Stimulated activated CD4-positive, alpha-beta T cell treated with anti-CD3 and anti-CD28 coated beads, Interleukin-1b, Interleukin-23, amount 100 ng/mL, for 4 hours (primary cell): ENCODE data around the gene AK4.
"Not testable (repeated sequence)": the region's sequence is repeated elsewhere in the genome, so short reads cannot be mapped to it uniquely, and the experiment has no call there.

Experiments used
- DNase-seq, 2 donors: peaks; one replicate each; pipeline ENCODE4 v3.0.0-alpha.2; 2020; ENCODE audit warnings: low read depth in 2 of 2

AK4 gene

GRCh38 chr1:65150583-65151263 is 2.7 kb downstream of the AK4 start:
- DNase-seq = no peak

- no peak for DNase-seq
Measured at GRCh38 chr1:65151641-65152040, 3.6 kb downstream of the AK4 start.

- no peak for DNase-seq
Measured at GRCh38 chr1:65153635-65154034, 5.6 kb downstream of the AK4 start.

GRCh38 chr1:65156910-65157545 is 9.0 kb downstream of the AK4 start:
- no peak for DNase-seq

- DNase-seq = no peak
Measured at GRCh38 chr1:65157546-65157941, 9.5 kb downstream of the AK4 start.

- DNase-seq = not testable (repeated sequence)
Measured at GRCh38 chr1:65159291-65159688, 11.3 kb downstream of the AK4 start.

GRCh38 chr1:65159801-65160523 is 12.0 kb downstream of the AK4 start:
- no peak for DNase-seq

- no peak for DNase-seq
Measured at GRCh38 chr1:65163201-65163805, 15.3 kb downstream of the AK4 start.

GRCh38 chr1:65164101-65164500 is 16.1 kb downstream of the AK4 start:
- not testable (repeated sequence) for DNase-seq

- no peak for DNase-seq
Measured at GRCh38 chr1:65164633-65165032, 16.6 kb downstream of the AK4 start.

GRCh38 chr1:65165269-65165993 is 17.4 kb downstream of the AK4 start:
- no peak for DNase-seq

GRCh38 chr1:65166572-65167305 is 18.7 kb downstream of the AK4 start:
- DNase-seq = no peak

GRCh38 chr1:65167586-65168242 is 19.7 kb downstream of the AK4 start:
- no peak for DNase-seq

- DNase-seq = no peak
Measured at GRCh38 chr1:65168867-65169266, 20.9 kb downstream of the AK4 start.

GRCh38 chr1:65170511-65171142 is 22.6 kb downstream of the AK4 start:
- DNase-seq = no peak

GRCh38 chr1:65172936-65173690 is 25.1 kb downstream of the AK4 start:
- DNase-seq = no peak

GRCh38 chr1:65174585-65174984 is 26.6 kb downstream of the AK4 start:
- no peak for DNase-seq

- DNase-seq = no peak
Measured at GRCh38 chr1:65175171-65176055, 27.4 kb downstream of the AK4 start.
